CD4-positive, alpha-beta T cell (primary cell): Measurements from ENCODE around the gene CTRB1. TPM values are rescaled to one million over a fixed set of nuclear protein-coding genes. Genes with fewer than 3 reads are reported as not detected.

ENCODE experiments used
- ATAC-seq: fragments of 200-7000 bp; cut with Tn5 transposase; one replicate; pipeline ENCODE4 v1.10.0; 2022; ENCODE audit warnings: mild to moderate bottlenecking; ENCODE audit not compliant: poor library complexity
- CTCF ChIA-PET: fragments of 350-600 bp; sonication (Branson Sonifier 250); formaldehyde crosslinking; loops from one replicate; lab custom pipeline; 2021; ENCODE audit warnings: antibody characterized with exemption, inconsistent platforms; lab: Charles Lee
- POLR2A ChIA-PET: fragments of 350-600 bp; sonication (Branson Sonifier 250); formaldehyde crosslinking; loops from one replicate; lab custom pipeline; 2021; ENCODE audit warnings: antibody characterized with exemption, inconsistent platforms; lab: Charles Lee
- DNase-seq, 14 experiments: peaks; one replicate each; pipeline ENCODE4 v3.0.0-alpha.2; 2013 to 2020; ENCODE audit warnings: mixed read lengths in 2 of 14
- H3K27ac ChIP-seq, 2 donors: one replicate each; pipeline versions ENCODE4 v1.5.1 to v1.7.0; 2013; ENCODE audit warnings: low read length in 2 of 2, low read depth in 1 of 2, mild to moderate bottlenecking in 1 of 2
- H3K27me3 ChIP-seq, 2 experiments: 1 replicate in 1 of 2; 2 replicates in 1 of 2; pipeline versions ENCODE4 v1.6.1 to v1.7.0; 2013; ENCODE audit warnings: low read length in 2 of 2, control low read depth in 1 of 2, mild to moderate bottlenecking in 1 of 2, moderate library complexity in 1 of 2; ENCODE audit not compliant: insufficient read depth in 2 of 2, control insufficient read depth in 1 of 2
- H3K36me3 ChIP-seq: one replicate; pipeline ENCODE4 v1.6.1; 2013; ENCODE audit warnings: low read length, control low read depth; ENCODE audit not compliant: insufficient read depth
- H3K4me1 ChIP-seq: one replicate; pipeline ENCODE4 v1.6.1; 2013; ENCODE audit warnings: low read length, control low read depth; ENCODE audit not compliant: insufficient read depth
- H3K4me3 ChIP-seq: one replicate; pipeline ENCODE4 v1.5.1; 2013; ENCODE audit warnings: mild to moderate bottlenecking, low read length, moderate library complexity
- H3K9me3 ChIP-seq, 2 experiments: 1 replicate in 1 of 2; 2 replicates in 1 of 2; pipeline versions ENCODE4 v1.6.1 to v1.7.0; 2013; ENCODE audit warnings: low read length in 2 of 2, mild to moderate bottlenecking in 2 of 2, control low read depth in 1 of 2, moderate library complexity in 1 of 2; ENCODE audit not compliant: control insufficient read depth in 1 of 2, insufficient read depth in 1 of 2
- H3K27ac Mint-ChIP-seq: one replicate; pipeline ENCODE4 v1.8.0; 2020; ENCODE audit warnings: mixed read lengths
- H3K27me3 Mint-ChIP-seq: one replicate; pipeline ENCODE4 v1.8.0; 2021; ENCODE audit warnings: mixed read lengths
- H3K36me3 Mint-ChIP-seq: one replicate; pipeline ENCODE4 v1.8.0; 2021; ENCODE audit warnings: low read depth, mixed read lengths
- H3K4me1 Mint-ChIP-seq: one replicate; pipeline ENCODE4 v1.8.0; 2021; ENCODE audit warnings: low read depth, mixed read lengths
- H3K4me3 Mint-ChIP-seq: one replicate; pipeline ENCODE4 v1.8.0; 2020; ENCODE audit warnings: mild to moderate bottlenecking, mixed read lengths
- H3K9me3 Mint-ChIP-seq: one replicate; pipeline ENCODE4 v1.8.0; 2020; ENCODE audit warnings: mixed read lengths
- intact Hi-C, 2 experiments: fragments of 100-400 bp; cut with DNase I in 1 of 2; cut with micrococcal nuclease in 1 of 2; formaldehyde crosslinking; loops; one replicate each; pipeline versions ENCODE4 v1.15.1 to v1.9.0; 2023 to 2025; cut with DNase I, micrococcal nuclease
- total RNA-seq, 174 experiments: library from RNA in 2 of 174; stranded (reverse) in 2 of 174; gene quantifications; one replicate each; pipeline ENCODE4 v1.2.3 and lab custom pipeline; 2021 to 2026
- TF ChIP-seq, protein P1 (sequence below): fragments of 200-600 bp; IDR thresholded peaks from one replicate; pipeline ENCODE4 v1.8.0; 2022; ENCODE audit warnings: antibody characterized with exemption, mild to moderate bottlenecking

The CTRB1 gene
- total RNA-seq, 2 experiments from 2014 or later, result not detected

DNA sequence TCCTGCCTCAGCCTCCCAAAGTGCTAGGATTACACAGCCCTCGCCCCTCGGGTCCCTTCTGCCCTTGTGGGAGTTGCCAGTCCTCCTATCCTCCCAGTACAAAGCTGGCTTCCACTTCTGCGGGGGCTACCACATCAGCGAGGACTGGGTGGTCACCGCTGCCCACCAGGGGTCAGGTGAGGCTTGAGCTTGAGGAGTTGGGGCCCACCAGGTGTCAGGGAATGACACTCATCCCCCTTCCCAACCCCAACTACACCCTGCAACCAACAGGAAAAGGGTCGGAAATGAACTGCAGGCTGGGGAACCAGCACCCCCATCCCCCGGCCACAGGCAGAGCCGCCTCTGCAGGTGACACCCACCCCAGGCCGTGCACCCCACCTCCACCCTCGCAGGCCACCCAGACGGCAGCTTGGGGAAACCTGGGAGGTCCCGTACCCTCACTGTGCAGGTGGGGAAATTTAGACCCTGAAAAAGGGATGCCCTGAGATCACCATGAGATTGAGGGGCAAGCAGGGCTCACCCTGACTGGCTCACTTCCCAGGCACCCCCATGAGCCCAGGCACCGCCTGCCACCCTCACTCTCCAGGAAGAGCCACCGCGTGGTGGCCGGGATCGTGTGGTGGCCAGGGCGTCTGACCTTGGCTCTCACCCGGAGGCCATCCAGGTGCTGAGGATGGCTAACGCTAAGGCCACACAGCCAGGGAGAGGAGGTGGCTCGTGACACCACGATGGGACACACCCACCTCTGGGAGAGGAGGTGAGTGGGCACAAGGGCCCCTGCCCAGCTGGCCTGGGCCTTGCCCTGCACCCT, 8.0 kb downstream of the CTRB1 start:
- ATAC-seq, result no peak

GRCh38 chr16:75227361-75228142, 8.8 kb downstream of the CTRB1 start:
- Mint-ChIP-seq H3K4me1 (no peaks in the 10 kb centered on the region), H3K9me3 (no peaks in the 10 kb centered on the region), H3K4me3 (no peak overlapping the region), H3K27me3 (peaks cover 8% of the 10 kb centered on the region), H3K27ac (no peak overlapping the region), H3K36me3 (no peaks in the 10 kb centered on the region)
- no peak overlapping the region for H3K27ac ChIP-seq
- ChIA-PET POLR2A (no interaction called here), CTCF (no interaction called here)
- no peaks in the 10 kb centered on the region for H3K9me3 ChIP-seq
- no peak overlapping the region for H3K4me3 ChIP-seq
- H3K36me3 ChIP-seq, result no peaks in the 10 kb centered on the region
- intact Hi-C loops, result loop anchor here in 1 of 2 experiments (2.0 kb wide), 1 partner anchor 21 kb away; the partner anchor contains the start of gene CTRB2
- DNase-seq, result no peak
- TF ChIP-seq, protein P1, sequence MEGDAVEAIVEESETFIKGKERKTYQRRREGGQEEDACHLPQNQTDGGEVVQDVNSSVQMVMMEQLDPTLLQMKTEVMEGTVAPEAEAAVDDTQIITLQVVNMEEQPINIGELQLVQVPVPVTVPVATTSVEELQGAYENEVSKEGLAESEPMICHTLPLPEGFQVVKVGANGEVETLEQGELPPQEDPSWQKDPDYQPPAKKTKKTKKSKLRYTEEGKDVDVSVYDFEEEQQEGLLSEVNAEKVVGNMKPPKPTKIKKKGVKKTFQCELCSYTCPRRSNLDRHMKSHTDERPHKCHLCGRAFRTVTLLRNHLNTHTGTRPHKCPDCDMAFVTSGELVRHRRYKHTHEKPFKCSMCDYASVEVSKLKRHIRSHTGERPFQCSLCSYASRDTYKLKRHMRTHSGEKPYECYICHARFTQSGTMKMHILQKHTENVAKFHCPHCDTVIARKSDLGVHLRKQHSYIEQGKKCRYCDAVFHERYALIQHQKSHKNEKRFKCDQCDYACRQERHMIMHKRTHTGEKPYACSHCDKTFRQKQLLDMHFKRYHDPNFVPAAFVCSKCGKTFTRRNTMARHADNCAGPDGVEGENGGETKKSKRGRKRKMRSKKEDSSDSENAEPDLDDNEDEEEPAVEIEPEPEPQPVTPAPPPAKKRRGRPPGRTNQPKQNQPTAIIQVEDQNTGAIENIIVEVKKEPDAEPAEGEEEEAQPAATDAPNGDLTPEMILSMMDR, result no peak
- H3K27me3 ChIP-seq, result no peaks in the 10 kb centered on the region
- no peak for ATAC-seq
- H3K4me1 ChIP-seq, result no peaks in the 10 kb centered on the region

More for the DNA sequence above, 8.0 kb downstream of the CTRB1 start:
- Histone ChIP-seq H3K4me3 (no peak overlapping the region), H3K36me3 (no peaks in the 10 kb centered on the region), H3K27me3 (no peaks in the 10 kb centered on the region), H3K4me1 (no peaks in the 10 kb centered on the region), H3K27ac (no peak overlapping the region), H3K9me3 (no peaks in the 10 kb centered on the region)
- Mint-ChIP-seq H3K27me3 (peaks cover 8% of the 10 kb centered on the region), H3K36me3 (no peaks in the 10 kb centered on the region), H3K4me1 (no peaks in the 10 kb centered on the region), H3K27ac (no peak overlapping the region), H3K4me3 (no peak overlapping the region), H3K9me3 (no peaks in the 10 kb centered on the region)
- POLR2A ChIA-PET, result no interaction called here
- intact Hi-C loops, result loop anchor here in 1 of 2 experiments (2.0 kb wide), 1 partner anchor 20 kb away; the partner anchor contains the start of gene CTRB2
- DNase-seq, result no peak
- TF ChIP-seq, protein P1, result no peak
- CTCF ChIA-PET, result no interaction called here

GRCh38 chr16:75228143-75228976, 9.6 kb downstream of the CTRB1 start:
- H3K4me1 ChIP-seq, result no peaks in the 10 kb centered on the region
- no peak overlapping the region for H3K4me3 ChIP-seq
- H3K9me3 Mint-ChIP-seq, result no peaks in the 10 kb centered on the region
- intact Hi-C loops, result no loop called here
- no peaks in the 10 kb centered on the region for H3K27me3 ChIP-seq
- H3K27ac ChIP-seq, result no peak overlapping the region
- no peaks in the 10 kb centered on the region for H3K9me3 ChIP-seq
- peaks cover 8% of the 10 kb centered on the region for H3K27me3 Mint-ChIP-seq
- H3K4me3 Mint-ChIP-seq, result no peak overlapping the region
- ATAC-seq (no peak), DNase-seq (no peak)
- no peaks in the 10 kb centered on the region for H3K4me1 Mint-ChIP-seq
- H3K36me3 ChIP-seq, result no peaks in the 10 kb centered on the region
- ChIA-PET CTCF (no interaction called here), POLR2A (no interaction called here)
- TF ChIP-seq, protein P1, result no peak
- no peaks in the 10 kb centered on the region for H3K36me3 Mint-ChIP-seq
- H3K27ac Mint-ChIP-seq, result no peak overlapping the region
